A549 (cell line): ENCODE results near the gene SRF. TPM values are rescaled to one million over a fixed set of nuclear protein-coding genes. Genes with fewer than 3 reads are reported as not detected.

Experiments
- ATAC-seq, 2 experiments: fragments of 200-7000 bp in 1 of 2; fragments of >200 bp in 1 of 2; cut with Nextera tagmentation in 1 of 2; cut with Tn5 transposase in 1 of 2; 3 replicates each; pipeline versions ENCODE4 v1.8.0 to v1.9.1; 2018 to 2020; ENCODE audit warnings: mild to moderate bottlenecking in 1 of 2, moderate library complexity in 1 of 2
- CTCF ChIA-PET: fragments of 300-600 bp; sonication (Branson Sonifier 250); formaldehyde crosslinking; extraction: SDS; loops from one replicate; lab custom pipeline; 2021; ENCODE audit warnings: antibody characterized with exemption, inconsistent platforms; lab: Yijun Ruan, JAX
- POLR2A ChIA-PET: fragments of 350-600 bp; formaldehyde crosslinking; extraction: SDS; loops from one replicate; lab custom pipeline; 2021; ENCODE audit warnings: antibody characterized with exemption, inconsistent platforms; lab: Yijun Ruan, JAX
- DNase-seq, 2 experiments: peaks; one replicate each; pipeline versions ENCODE4 v3.0.0 to v3.0.0-alpha.2; 2011 to 2016; ENCODE audit warnings: low read depth in 1 of 2, low spot score in 1 of 2
- FAIRE-seq: peaks from 2 replicates; lab custom pipeline; 2011; peaks lifted over from hg19 to GRCh38; lab: Jason Lieb, UNC
- H3K27ac ChIP-seq, 2 experiments: fragments of >200 bp; sonication (Bioruptor Twin); formaldehyde crosslinking; 3 replicates each; pipeline ENCODE4 v1.5.1; 2016 to 2017
- H3K4me1 ChIP-seq: fragments of >200 bp; sonication (Bioruptor Twin); formaldehyde crosslinking; 3 replicates; pipeline ENCODE4 v1.6.1; 2016
- H3K4me2 ChIP-seq: fragments of >200 bp; sonication (Bioruptor Twin); formaldehyde crosslinking; 3 replicates; pipeline ENCODE4 v1.6.1; 2016
- H3K4me3 ChIP-seq: fragments of >200 bp; sonication (Bioruptor Twin); formaldehyde crosslinking; 3 replicates; pipeline ENCODE4 v1.5.1; 2016
- H3K9me3 ChIP-seq: fragments of >200 bp; sonication (Bioruptor Twin); formaldehyde crosslinking; 3 replicates; pipeline ENCODE4 v1.6.1; 2016
- ATOH8 ChIP-seq: fragments of 250-450 bp; sonication (Bioruptor Pico); IDR thresholded peaks from 2 replicates; pipeline ENCODE4 v1.5.0; 2020; ENCODE audit warnings: low read depth, mild to moderate bottlenecking, moderate library complexity
- BHLHE40 ChIP-seq: IDR thresholded peaks from 2 replicates; pipeline ENCODE4 v1.6.1; 2012; ENCODE audit warnings: low read depth, low read length, inconsistent platforms
- CBX2 ChIP-seq: fragments of 200-600 bp; sonication (generic); IDR thresholded peaks from 2 replicates; pipeline ENCODE4 v1.6.1; 2016; ENCODE audit warnings: low read depth, mild to moderate bottlenecking, borderline replicate concordance
- CHD2 ChIP-seq: fragments of 150-350 bp; IDR thresholded peaks from 2 replicates; pipeline ENCODE4 v1.6.1; 2014; ENCODE audit warnings: low read length; ENCODE audit not compliant: partially characterized antibody
- EHF ChIP-seq: fragments of 250-450 bp; sonication (Bioruptor Pico); IDR thresholded peaks from 2 replicates; pipeline ENCODE4 v1.5.0; 2020; ENCODE audit warnings: mild to moderate bottlenecking
- EP300 ChIP-seq, 2 experiments: fragments of >200 bp; sonication (Bioruptor Twin); formaldehyde crosslinking; IDR thresholded peaks; 2 replicates in 1 of 2; 3 replicates in 1 of 2; pipeline ENCODE4 v1.6.1; 2016 to 2017
- FOXS1 ChIP-seq: fragments of 250-450 bp; sonication (Bioruptor Pico); IDR thresholded peaks from 2 replicates; pipeline ENCODE4 v1.5.0; 2020; ENCODE audit warnings: mild to moderate bottlenecking, moderate library complexity
- GATA3 ChIP-seq: IDR thresholded peaks from 2 replicates; pipeline ENCODE4 v1.6.1; 2012; ENCODE audit warnings: borderline replicate concordance
- HDAC2 ChIP-seq: fragments of 200-600 bp; sonication (generic); IDR thresholded peaks from 2 replicates; pipeline ENCODE4 v1.6.1; 2016
- HES2 ChIP-seq: fragments of >200 bp; sonication (Bioruptor Twin); formaldehyde crosslinking; IDR thresholded peaks from 2 replicates; pipeline ENCODE4 v1.6.1; 2016
- HMGXB4 ChIP-seq: fragments of 250-450 bp; sonication (Bioruptor Pico); IDR thresholded peaks from 2 replicates; pipeline ENCODE4 v1.5.0; 2021; ENCODE audit warnings: mild to moderate bottlenecking, moderate library complexity, borderline replicate concordance
- HOXA7 ChIP-seq: fragments of 250-450 bp; sonication (Bioruptor Pico); IDR thresholded peaks from 2 replicates; pipeline ENCODE4 v1.5.0; 2020; ENCODE audit warnings: mild to moderate bottlenecking, moderate library complexity
- HOXB5 ChIP-seq: fragments of 250-450 bp; sonication (Bioruptor Pico); IDR thresholded peaks from 2 replicates; pipeline ENCODE4 v1.5.0; 2020; ENCODE audit warnings: mild to moderate bottlenecking, moderate library complexity
- JUNB ChIP-seq: fragments of >200 bp; sonication (Bioruptor Twin); formaldehyde crosslinking; IDR thresholded peaks from 2 replicates; pipeline ENCODE4 v1.6.1; 2016
- KDM5A ChIP-seq: fragments of 200-600 bp; sonication (generic); IDR thresholded peaks from 2 replicates; pipeline ENCODE4 v1.6.1; 2016; ENCODE audit warnings: antibody characterized with exemption, mild to moderate bottlenecking
- MAFK ChIP-seq: fragments of 450-650 bp; IDR thresholded peaks from 2 replicates; pipeline ENCODE4 v1.6.1; 2014; ENCODE audit not compliant: partially characterized antibody
- MAZ ChIP-seq: fragments of 150-350 bp; IDR thresholded peaks from 2 replicates; pipeline ENCODE4 v1.6.1; 2014; ENCODE audit warnings: antibody characterized with exemption, low read depth, low read length, borderline replicate concordance
- MYC ChIP-seq: IDR thresholded peaks from 2 replicates; pipeline ENCODE4 v1.6.1; 2012; ENCODE audit warnings: mild to moderate bottlenecking, inconsistent platforms, low read length, improper control_type of control experiment, borderline replicate concordance
- NFE2L2 ChIP-seq: fragments of 150-350 bp; conservative IDR thresholded peaks from 2 replicates; pipeline ENCODE4 v1.6.1; 2014; ENCODE audit warnings: low read length
- NR3C1 ChIP-seq: fragments of >200 bp; sonication (Bioruptor Twin); formaldehyde crosslinking; IDR thresholded peaks from 3 replicates; pipeline ENCODE4 v1.6.1; 2017
- PHF8 ChIP-seq: fragments of 200-600 bp; sonication (generic); IDR thresholded peaks from 2 replicates; pipeline ENCODE4 v1.6.1; 2016; ENCODE audit warnings: low read depth, mild to moderate bottlenecking, antibody characterized with exemption, moderate library complexity, borderline replicate concordance
- POLR2A ChIP-seq: IDR thresholded peaks from 2 replicates; pipeline ENCODE4 v1.6.1; 2012; ENCODE audit warnings: mild to moderate bottlenecking, low read length
- POLR2AphosphoS2 ChIP-seq: conservative IDR thresholded peaks from 2 replicates; pipeline ENCODE4 v1.6.1; 2012; ENCODE audit warnings: low read length, improper control_type of control experiment, inconsistent platforms
- RCOR1 ChIP-seq: fragments of 150-350 bp; IDR thresholded peaks from 2 replicates; pipeline ENCODE4 v1.6.1; 2014; ENCODE audit warnings: antibody characterized with exemption, low read length, low read depth
- SREBF2 ChIP-seq: fragments of 450-650 bp; IDR thresholded peaks from 2 replicates; pipeline ENCODE4 v1.6.1; 2014; ENCODE audit warnings: mild to moderate bottlenecking, moderate library complexity
- USF2 ChIP-seq: fragments of 450-650 bp; IDR thresholded peaks from 2 replicates; pipeline ENCODE4 v1.6.1; 2014; ENCODE audit warnings: antibody characterized with exemption
- ZFP36 ChIP-seq: fragments of 450-650 bp; IDR thresholded peaks from 2 replicates; pipeline ENCODE4 v1.6.1; 2014; ENCODE audit warnings: borderline replicate concordance; ENCODE audit not compliant: partially characterized antibody
- WGBS: methylation state at CpG from one replicate; pipeline ENCODE4 v1.1.6; 2017; ENCODE audit errors: missing lambda C conversion rate; 5-methylcytosine and 5-hydroxymethylcytosine counted together
- polyA plus RNA-seq, 4 experiments: library from polyadenylated mRNA; depleted of rRNA in 3 of 4; stranded (reverse); fragments of >200 nt; fragmentation: RNase III in 1 of 4; extraction: RNeasy Plus Mini Kit Qiagen cat#74134 plus additional on column Dnase treatment in 1 of 4; gene quantifications; 2 replicates in 3 of 4; 3 replicates in 1 of 4; pipeline ENCODE4 v1.2.3, GENCODE V29; 2011 to 2017

SRF gene
- polyA plus RNA-seq, 2 of the 4 experiments (the other 2 are of a cell fraction): 14.0 to 16.7 TPM

GRCh38 chr6:43150051-43150751, 20.9 kb upstream of the SRF start:
- TF ChIP-seq JUNB (no peak), MYC (no peak), PHF8 (no peak), POLR2A (no peak), EP300 (IDR thresholded peaks at IDR 0.05) (no peak), HOXA7 (no peak), EHF (no peak), HES2 (no peak), ATOH8 (CRISPR knock-in tag) (no peak)
- TF ChIP-seq, all 56 proteins: peak for 0
- ChIA-PET CTCF (interaction anchor here (0.6 kb wide), 1 partner anchor 10 kb away, joined by 3 read pairs; no protein-coding TSS in a partner anchor), POLR2A (interaction anchor here (1.2 kb wide), 1 partner anchor 22 kb away, joined by 3 read pairs; no protein-coding TSS in a partner anchor)
- no peaks in the 10 kb centered on the region for H3K9me3 ChIP-seq
- 58% methylated on average over 7 of the region's 7 CpGs for WGBS
- FAIRE-seq: no peak
- no peak for ATAC-seq
- DNase-seq: no peak
- H3K27ac ChIP-seq: no peak overlapping the region
- no peak overlapping the region for H3K4me3 ChIP-seq
- peaks cover under 1% of the 10 kb centered on the region; the same call in 1 of the 3 replicates for H3K4me1 ChIP-seq
- no peak overlapping the region for H3K4me2 ChIP-seq

GRCh38 chr6:43159599-43159998, 11.5 kb upstream of the SRF start:
- H3K27ac ChIP-seq: no peak overlapping the region

GRCh38 chr6:43163899-43164298, 7.2 kb upstream of the SRF start:
- H3K4me2 ChIP-seq: no peak overlapping the region
- H3K4me1 ChIP-seq: no peaks in the 10 kb centered on the region
- TF ChIP-seq HDAC2 (no peak), HOXB5 (CRISPR knock-in tag) (no peak), MAZ (no peak), SREBF2 (no peak), PHF8 (no peak), CBX2 (no peak), EHF (no peak), BHLHE40 (no peak), HMGXB4 (CRISPR knock-in tag) (no peak), CHD2 (no peak), JUNB (no peak), HOXA7 (no peak), FOXS1 (CRISPR knock-in tag) (no peak)
- no peak overlapping the region for H3K4me3 ChIP-seq
- DNase-seq (no peak), FAIRE-seq (no peak), ATAC-seq (no peak)
- ChIA-PET CTCF (interaction anchor here (1.5 kb wide), 1 partner anchor 20 kb away, joined by 7 read pairs; no protein-coding TSS in a partner anchor), POLR2A (no interaction called here)
- no peak overlapping the region for H3K27ac ChIP-seq
- H3K9me3 ChIP-seq: no peaks in the 10 kb centered on the region

More at GRCh38 chr6:43159599-43159998, 11.5 kb upstream of the SRF start:
- H3K9me3 ChIP-seq: no peaks in the 10 kb centered on the region
- FAIRE-seq: no peak
- no peak for ATAC-seq
- POLR2A ChIA-PET: no interaction called here
- CTCF ChIA-PET: interaction anchor here (1.2 kb wide), 1 partner anchor 14 kb away, joined by 3 read pairs; no protein-coding TSS in a partner anchor
- 69% methylated on average over 3 of the region's 11 CpGs for WGBS
- H3K4me1 ChIP-seq: no peaks in the 10 kb centered on the region
- H3K4me3 ChIP-seq: no peak overlapping the region
- H3K4me2 ChIP-seq: no peak overlapping the region
- TF ChIP-seq CHD2 (no peak), PHF8 (no peak), HES2 (no peak), NFE2L2 (no peak), RCOR1 (no peak), POLR2AphosphoS2 (no peak), HOXA7 (no peak), KDM5A (no peak), BHLHE40 (no peak), USF2 (no peak), ZFP36 (no peak), HDAC2 (no peak), NR3C1 (no peak), GATA3 (no peak), MAFK (no peak)
- no peak for DNase-seq
